Left renal cortex interstitium (tissue), 4 donors: ENCODE results near the gene COA1. TPM values are rescaled to one million over a fixed set of nuclear protein-coding genes. Genes with fewer than 3 reads are reported as not detected.
A peak's percentile ranks its signal among the peaks of the same experiment; 100 is the strongest.
"Not testable (repeated sequence)": the region's sequence is repeated elsewhere in the genome, so short reads cannot be mapped to it uniquely, and the experiment has no call there.

ENCODE experiments used
- DNase-seq, 4 donors: peaks; one replicate each; pipeline ENCODE4 v3.0.0-alpha.2; 2013; ENCODE audit warnings: low read depth in 4 of 4, low spot score in 2 of 4, missing footprints in 1 of 4
- polyA plus RNA-seq, 4 donors: library from polyadenylated mRNA; unstranded; fragments of 120-200 nt; gene quantifications; one replicate each; pipeline ENCODE4 v1.2.1, GENCODE V29; 2013; ENCODE audit not compliant: insufficient read length in 4 of 4

The COA1 gene
- polyA plus RNA-seq, 4 donors, result 61.2 to 86.5 (median 72.0) TPM

DNA sequence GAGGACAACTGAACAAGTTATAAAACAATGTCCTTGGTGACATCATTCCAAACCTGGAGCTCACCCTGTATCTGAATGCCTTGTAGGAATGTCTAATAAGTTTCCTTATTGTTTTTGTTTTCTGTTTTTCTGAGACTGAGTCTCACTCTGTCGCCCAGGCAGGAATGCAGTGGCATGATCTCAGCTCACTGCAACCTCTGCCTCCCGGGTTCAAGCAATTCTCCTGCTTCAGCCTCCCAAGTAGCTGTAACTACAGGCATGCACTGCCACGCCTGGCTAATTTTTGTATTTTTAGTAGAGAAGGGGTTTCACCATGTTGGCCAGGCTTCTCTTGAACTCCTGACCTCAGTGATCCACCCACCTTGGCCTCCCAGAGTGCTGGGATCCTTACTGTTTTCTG is 2.2 kb upstream of the COA1 start:
- DNase-seq, result not testable (repeated sequence)

DNA sequence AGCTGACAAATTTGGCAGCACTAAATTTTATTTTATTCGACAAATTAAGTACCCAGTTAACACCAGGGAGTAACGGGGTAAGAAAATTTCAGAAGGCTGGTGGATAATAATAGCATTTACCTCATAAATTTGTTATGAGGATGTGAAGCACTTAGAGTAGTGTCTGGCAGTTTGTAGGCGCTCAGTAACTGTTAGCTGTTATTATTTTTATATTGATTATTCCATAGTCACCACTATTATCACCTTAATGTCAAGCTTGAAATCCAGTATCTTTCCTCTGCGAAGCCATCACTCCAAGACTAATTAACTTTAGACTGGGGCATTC is 563 bp upstream of the COA1 start:
- DNase-seq, result no peak

DNA sequence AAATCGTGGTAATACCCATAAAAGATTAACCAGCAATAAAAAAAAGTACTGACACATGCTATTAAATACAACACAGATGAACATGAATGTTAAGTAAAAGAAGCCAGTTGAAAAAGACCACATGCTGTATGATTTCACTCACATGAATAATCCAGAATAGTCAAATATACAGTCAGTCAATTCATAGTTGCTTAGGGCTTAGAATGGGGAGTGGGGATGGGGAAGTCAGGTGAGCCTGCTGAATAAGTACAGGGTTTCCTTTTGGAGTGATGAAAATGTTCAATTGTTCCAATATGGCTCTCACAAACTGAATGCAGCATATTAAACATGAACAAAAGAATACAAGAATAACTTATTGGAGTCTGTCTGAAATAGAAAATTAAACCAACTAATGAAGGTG is 1.8 kb downstream of the COA1 start:
- DNase-seq, result no peak

DNA sequence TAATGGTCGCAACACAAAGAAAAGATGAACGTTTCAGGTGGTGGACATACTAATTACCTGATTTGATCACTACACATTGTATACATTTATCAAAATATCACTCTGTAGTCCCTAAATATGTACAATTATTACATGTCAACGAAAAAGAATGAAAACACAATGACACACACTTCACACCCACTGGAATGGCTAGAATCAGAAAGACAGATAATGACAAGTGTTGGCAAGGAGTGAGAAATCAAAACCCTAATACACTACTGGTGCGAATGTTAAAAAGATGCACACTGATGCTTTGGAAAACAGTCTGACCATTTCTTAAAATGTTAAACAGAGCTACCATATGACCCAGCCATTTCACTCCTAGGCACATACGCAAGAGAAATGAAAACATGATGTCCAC is 2.3 kb downstream of the COA1 start:
- no peak for DNase-seq

DNA sequence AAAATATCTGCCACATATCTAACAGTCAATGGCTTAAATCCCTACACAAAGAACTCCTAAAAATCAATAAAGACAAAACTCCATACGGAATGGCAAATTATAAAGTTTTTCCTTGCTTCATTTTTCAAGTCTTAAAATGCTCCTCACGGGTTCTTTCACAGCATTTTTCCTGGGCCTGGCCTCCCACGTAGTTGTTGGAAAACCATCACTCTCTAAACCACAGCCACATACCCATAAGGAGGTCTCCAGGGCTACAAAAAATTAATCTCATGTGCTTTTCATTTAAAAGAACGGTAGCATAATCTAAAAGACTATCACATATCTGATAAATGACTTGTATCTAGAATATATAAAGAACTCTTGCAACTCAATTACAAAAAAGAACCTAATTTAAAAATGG is 2.9 kb downstream of the COA1 start:
- no peak for DNase-seq

DNA sequence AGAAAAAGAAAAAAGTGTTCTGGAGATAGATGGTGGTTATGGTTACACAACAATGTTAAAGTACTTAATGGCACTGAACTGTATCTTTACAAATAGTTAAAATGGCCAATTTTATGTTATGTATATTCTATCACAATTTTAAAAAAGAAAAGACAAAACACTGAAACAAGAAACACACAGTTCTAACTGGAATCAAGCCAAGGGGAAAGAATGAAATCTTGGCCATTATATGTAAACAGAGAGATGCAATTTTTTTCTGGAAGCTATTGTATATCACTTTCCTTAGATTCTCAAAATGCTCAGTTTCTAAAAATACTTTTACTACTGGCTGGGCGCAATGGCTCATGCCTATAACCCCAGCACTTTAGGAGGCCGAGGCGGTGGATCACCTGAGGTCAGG is 4.1 kb downstream of the COA1 start:
- no peak for DNase-seq

DNA sequence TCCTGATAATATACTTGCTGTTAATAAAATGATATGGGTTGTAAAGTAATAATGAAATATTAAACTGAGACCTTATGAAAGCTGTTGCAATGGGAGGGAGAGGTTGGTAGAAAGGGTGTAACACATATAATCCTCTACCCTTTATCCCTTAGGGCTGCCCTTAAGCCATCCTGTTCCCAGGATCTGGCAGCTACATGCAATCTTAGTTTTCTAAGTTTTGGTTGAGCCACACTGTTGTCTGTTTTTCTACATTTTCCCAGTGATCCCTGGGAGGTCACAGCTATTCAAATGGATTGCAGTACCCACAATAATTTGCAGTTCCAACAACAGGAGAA is 6.3 kb downstream of the COA1 start:
- DNase-seq, result no peak

DNA sequence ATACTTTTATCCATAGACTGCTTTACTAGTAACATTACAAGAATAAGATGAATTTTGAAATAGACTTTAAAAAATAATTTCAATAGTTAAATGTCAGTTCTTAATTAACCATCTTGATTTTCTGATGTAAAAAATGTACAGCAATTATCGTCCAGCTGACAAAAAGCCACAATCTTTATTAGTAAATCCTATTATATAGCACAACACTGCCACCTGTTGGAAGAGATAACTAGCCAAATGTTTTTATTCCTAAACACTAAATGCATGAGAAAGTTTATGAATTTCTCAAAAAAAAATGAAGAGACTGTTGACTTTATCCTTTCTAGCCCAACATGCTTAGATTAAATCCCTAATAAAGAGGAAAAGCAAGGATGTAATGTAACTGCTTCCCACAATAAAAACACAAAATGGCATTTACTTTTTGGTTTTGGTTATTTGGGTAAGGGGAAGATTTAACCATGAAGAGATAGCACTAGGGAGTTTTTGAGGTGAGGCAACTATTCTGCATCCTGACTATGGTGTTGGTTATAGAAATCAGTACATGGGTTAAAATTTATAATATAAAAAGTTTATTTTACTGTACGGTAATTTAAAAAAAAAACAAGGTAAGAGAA is 8.0 kb downstream of the COA1 start:
- peak in 1 of 4 donors; percentile 52 for DNase-seq

DNA sequence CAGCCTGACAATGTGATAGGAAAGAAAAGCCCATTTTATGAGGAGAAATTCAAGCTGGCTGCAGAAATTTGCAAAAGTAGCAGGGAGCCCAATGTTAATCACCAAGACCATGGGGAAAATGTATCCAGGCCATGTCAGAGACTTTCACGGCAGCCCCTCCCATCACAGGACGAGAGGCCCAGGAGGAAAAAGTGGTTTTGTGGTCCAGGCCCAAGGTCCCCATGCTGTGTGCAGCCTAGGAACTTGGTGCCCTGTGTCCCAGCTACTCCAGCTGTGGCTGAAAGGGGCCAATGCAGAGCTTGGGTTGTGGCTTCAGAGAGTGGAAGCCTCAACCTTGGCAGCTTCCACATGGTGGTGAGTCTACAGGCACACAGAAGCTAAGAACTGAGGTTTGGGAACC is 12.7 kb downstream of the COA1 start:
- no peak for DNase-seq

DNA sequence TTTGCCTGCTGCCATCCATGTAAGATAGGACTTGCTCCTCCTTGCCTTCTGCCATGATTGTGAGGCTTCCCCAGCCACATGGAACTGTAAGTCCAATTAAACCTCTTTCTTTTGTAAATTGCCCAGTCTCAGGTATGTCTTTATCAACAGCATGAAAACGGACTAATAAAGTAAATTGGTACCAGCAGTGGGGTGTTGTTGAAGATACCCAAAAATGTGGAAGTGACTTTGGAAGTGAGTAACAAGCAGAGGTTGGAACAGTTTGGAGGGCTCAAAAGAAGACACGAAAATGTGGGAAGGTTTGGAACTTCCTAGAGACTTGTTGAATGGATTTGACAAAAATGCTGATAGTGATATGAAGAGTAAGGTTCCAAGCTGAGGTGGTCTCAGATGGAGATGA is 13.4 kb downstream of the COA1 start:
- not testable (repeated sequence) for DNase-seq

DNA sequence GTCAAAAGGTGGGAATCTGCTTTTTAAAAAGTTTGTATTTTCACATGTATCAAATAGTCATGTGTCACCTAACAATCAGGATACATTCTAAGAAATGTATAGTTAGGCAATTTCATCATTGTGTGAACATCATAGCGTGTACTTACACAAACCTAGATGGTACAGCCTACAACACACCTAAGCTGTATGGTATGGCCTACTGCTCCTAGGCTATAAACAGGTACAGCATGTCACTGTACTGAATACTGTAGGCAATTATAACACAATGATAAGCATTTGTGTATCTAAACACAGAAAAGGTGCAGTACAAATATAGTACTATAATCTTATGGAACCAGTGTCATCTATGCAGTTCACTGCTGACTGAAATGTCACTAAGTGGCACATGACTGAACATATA is 17.8 kb downstream of the COA1 start:
- no peak for DNase-seq

DNA sequence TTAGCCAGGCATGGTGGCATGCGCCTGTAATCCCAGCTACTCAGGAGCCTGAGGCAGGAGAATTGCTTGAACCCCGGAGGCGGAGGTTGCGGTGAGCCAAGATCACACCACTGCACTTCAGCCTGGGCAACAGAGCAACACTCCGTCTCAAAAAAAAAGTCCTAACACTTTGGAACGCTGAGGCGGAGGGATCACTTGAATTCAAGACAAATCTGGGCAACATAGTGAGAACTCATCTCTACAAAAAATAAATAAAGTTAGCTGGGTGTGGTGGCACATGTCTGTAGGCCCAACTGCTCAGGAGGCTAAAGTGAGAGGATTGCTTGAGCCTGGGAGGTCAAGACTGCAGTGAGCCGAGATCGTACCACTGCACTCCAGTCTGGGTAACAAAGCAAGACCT is 21.3 kb downstream of the COA1 start:
- not testable (repeated sequence) for DNase-seq

DNA sequence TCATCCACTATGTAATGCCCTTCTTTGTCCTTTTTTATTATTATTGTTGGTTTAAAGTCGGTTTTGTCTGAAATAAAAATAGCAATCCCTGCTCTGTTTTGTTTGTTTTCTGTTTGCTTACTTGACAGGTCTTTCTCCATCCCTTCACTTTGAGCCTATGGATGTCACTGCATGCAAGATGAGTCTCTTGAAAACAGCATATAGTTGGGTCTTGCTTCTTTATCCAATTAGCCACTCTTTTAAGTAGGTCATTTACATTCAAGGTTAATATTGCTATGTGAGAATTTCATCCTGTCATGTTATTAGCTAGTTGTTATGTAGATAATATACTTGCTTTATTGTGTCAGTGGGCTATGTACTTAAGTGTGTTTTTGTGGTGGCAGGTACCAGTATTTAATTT is 25.8 kb downstream of the COA1 start:
- DNase-seq, result no peak

DNA sequence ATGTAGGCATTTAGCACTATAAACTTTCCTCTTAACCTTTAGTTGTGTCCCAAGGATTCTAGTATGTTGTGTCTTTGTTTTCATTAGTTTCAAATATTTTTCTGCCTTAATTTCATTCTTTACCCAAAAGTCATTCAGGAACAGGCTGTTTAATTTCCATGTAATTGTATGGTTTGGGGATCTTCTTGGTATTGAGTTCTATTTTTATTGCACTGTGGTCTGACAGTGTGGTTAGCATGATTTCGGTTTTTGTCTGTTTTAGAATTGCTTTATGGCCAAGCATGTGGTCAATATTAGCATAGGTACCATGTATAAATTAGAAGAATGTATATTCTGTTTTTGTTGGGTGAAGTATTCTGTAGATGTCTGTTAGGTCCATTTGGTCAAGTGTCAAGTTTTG is 26.3 kb downstream of the COA1 start:
- no peak for DNase-seq

DNA sequence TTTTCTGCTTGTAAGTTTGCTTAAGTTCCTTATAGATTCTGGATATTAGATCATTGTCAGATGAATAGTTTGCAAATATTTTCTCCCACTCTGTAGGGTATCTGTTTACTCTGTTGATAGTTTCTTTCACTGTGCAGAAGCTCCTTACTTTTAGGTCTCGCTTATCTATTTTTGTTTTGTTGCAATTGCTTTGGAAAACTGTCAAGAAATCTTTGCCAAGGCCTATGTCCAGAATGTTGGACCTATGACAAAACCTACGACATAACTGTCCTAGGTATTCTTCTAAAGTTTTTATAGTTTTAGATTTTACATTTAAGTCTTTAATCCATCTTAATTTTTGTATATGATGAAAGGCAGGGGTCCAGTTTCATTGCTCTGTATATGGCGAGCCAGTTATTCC is 27.4 kb downstream of the COA1 start:
- DNase-seq, result no peak

DNA sequence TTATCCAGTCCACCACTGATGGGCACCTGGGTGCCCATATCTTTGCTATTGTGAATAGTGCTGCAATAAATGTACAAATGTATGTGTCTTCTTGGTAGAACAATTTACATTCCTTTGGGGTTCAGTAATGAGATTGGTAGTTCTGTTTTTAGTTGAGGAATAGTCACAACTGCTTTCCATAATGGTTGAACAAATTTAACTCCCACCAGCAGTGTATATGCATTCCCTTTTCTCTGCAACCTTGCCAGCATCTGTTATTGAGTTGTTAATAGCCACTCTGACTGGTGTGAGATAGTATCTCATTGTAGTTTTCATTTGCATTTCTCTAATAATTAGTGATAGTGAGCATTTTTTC is 27.8 kb downstream of the COA1 start:
- DNase-seq, result no peak

DNA sequence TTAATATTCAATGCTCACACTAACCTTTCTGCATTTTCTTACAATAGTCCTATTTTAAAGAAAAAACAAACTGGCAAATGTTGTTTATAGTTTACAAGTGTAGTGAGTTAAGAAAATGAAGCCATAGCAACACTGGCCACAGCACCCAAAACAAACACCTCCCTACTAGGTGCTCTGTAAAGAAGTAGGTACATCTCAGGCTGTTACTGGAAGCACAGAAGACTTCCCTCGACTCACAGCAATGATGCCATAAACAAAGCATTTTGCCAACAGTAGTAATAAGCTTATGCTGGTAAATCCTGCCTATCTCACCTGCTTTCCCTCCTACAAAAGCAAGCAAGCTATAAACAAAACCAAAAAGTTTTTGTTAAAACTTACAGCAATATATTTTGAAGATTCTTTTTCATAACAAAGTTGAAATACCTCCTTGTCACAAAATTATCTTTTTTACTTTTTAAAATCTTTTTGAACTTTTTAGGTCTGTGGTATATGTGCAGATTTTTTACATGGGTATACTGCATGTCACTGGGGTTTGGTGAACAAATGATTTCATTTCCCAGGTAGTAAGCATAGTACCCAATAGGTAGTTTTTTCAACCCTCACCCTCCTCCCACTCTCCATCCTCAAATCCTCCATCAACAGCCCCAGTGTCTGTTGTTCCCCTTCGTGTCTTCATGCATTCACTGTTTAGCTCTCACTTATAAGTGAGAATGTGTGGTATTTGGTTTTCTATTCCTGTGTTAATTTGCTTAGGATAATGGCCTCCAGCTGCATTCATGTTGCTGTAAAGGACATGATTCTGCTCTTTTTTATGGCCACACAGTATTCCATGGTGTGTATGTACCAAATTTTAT is 28.4 kb downstream of the COA1 start:
- no peak for DNase-seq

DNA sequence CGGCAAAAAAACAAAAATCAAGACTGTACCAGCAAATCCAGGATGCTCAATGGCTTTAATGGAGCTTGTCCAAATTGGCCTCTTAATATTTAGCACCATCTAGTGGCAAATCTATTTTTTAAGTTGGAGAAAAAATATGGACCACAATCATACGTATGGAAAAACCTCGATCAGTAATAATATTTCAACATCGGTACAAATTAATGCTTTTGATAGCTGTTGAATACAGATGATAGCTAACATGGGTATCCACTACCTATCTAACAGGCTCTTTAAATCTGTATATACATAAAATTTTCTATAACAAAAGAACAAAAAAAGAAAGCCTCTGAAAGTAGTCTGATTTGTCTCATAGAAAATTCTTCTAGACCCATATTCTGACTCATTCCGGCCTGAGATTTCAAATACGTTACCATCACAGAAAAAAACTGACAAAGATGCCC is 29.2 kb downstream of the COA1 start:
- DNase-seq, result peak; percentile 9 to 31 (median 27)

DNA sequence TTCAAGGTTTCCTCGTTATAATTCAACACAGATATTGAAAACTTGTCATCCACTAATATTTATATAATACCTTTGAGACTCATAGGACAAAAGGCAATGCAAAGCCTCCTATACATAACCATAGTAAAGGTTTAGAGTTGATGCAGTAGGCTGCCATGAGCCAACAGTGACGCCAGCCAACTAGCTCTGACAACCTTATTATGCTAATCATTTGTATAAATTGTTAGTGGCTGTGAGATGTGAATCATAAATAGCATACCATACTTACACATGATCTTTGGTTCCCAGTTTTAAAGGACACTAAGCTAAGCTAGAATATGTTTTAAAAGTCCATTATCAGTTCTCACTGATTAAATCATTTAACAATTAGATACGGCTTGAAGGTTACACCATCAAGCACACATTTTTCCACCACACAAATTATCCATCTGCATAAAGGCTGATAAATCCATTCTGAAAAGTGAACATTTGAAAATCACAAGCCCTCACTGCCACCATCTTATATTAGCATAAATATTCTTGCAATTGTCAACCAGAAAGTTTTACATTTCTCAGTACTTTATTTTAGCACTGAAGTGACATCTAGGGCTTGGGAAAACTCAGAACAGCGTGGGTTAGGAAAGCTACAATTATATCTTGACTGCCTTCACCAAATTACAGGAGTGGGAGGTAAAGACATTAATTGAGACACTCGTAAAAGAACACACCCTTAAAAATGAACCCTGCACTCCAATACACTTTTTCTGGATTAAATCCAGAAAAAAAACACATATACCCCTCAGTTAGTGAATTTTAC is 30.7 kb downstream of the COA1 start:
- DNase-seq, result no peak

DNA sequence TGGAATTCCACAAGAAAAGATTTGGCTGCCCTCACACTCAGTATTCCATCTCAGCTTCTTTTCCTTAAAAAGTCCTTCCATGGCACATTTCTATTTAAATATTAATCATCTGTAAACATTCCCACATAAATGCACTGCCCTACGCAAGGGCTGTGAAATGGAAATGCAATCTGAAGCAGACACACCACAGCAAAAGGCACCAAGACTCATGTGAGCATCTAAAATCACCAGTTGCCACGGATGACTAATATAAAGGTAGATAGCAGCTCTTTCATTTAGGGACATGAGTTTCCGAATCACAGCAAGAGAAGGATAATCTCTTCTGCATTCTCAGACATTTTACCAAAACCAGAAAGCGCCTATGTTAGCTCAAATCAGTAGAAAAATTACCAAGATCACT is 31.6 kb downstream of the COA1 start:
- DNase-seq, result no peak

DNA sequence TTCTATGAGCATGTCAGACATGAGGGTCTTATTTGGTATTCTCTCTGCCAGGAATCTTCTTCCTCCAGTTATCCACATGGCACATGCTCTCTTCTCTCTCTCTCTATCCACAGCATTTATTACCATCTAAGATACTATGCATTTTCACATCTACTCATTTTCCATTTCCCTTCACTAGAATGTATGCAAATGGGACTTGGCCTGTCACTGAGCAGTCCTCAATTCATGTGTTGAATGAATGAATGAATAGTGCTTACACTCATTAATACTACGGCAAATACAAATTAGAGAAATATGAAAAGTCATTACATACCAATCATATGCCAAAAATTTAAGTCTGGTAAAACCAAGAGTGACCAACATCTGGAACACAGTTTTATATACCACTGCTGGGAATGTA is 34.0 kb downstream of the COA1 start:
- no peak for DNase-seq

DNA sequence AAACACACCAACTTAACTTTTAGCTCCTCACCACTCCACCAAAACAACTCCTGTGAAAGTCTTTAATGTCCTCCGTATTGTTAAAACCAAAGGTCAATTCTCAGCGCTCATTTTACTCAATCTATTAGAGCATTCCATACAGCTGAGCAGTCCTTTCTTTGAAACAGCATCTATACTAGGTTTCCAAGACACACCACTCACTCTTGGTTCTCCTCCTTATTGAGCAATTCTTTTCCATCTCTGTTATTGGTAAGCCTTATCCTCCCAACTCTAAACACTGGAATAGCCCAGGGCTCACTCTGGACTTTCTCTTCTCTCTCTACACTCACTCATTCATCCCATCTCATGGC is 34.9 kb downstream of the COA1 start:
- DNase-seq, result no peak
